ENCODE results near the gene CMC2.

The CMC2 gene

DNA sequence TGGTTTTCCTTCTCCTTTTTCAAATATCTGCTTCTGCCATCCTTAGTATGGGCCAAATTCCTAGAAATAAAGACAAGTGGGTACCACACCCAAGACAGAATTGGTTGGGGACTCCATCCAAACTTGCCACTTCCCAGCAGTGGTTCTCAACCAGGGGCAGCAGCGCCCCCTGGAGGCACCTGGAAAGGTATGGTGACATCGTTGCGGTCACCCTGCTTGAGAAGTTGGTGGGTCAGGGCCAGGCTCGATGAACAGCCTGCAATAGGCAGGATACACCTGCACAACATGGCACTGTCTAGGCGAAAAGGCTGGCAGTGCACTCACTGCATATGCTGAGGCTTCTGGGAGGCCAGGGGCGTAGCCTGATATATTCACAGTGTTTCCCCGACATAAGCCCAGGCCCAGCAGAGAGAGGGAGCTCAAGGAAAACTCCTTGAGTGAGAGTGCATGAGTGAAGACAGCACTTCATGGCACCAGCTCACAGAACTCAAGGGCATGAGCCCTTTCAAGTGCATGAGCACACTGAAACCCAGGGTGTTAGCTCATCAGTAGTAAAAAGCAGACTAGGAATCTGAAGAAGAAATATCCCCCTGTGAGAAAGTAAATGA is 57.7 kb downstream of the CMC2 start:
- Mint-ChIP-seq H3K9me3 (peaks cover 10% of the 10 kb centered on the region), H3K27ac (no peak overlapping the region), H3K4me1 (peaks cover 4% of the 10 kb centered on the region), H3K27me3 (ENCODE audit: low read depth, poor library complexity) (peaks cover 26% of the 10 kb centered on the region), H3K4me3 (no peak overlapping the region), H3K36me3 (ENCODE audit: low read depth) (no peaks in the 10 kb centered on the region)
- TF ChIP-seq, protein P1, sequence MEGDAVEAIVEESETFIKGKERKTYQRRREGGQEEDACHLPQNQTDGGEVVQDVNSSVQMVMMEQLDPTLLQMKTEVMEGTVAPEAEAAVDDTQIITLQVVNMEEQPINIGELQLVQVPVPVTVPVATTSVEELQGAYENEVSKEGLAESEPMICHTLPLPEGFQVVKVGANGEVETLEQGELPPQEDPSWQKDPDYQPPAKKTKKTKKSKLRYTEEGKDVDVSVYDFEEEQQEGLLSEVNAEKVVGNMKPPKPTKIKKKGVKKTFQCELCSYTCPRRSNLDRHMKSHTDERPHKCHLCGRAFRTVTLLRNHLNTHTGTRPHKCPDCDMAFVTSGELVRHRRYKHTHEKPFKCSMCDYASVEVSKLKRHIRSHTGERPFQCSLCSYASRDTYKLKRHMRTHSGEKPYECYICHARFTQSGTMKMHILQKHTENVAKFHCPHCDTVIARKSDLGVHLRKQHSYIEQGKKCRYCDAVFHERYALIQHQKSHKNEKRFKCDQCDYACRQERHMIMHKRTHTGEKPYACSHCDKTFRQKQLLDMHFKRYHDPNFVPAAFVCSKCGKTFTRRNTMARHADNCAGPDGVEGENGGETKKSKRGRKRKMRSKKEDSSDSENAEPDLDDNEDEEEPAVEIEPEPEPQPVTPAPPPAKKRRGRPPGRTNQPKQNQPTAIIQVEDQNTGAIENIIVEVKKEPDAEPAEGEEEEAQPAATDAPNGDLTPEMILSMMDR (IDR thresholded peaks at IDR 0.05) = peak; percentile 63
- peak; percentile 66 for DNase-seq

DNA sequence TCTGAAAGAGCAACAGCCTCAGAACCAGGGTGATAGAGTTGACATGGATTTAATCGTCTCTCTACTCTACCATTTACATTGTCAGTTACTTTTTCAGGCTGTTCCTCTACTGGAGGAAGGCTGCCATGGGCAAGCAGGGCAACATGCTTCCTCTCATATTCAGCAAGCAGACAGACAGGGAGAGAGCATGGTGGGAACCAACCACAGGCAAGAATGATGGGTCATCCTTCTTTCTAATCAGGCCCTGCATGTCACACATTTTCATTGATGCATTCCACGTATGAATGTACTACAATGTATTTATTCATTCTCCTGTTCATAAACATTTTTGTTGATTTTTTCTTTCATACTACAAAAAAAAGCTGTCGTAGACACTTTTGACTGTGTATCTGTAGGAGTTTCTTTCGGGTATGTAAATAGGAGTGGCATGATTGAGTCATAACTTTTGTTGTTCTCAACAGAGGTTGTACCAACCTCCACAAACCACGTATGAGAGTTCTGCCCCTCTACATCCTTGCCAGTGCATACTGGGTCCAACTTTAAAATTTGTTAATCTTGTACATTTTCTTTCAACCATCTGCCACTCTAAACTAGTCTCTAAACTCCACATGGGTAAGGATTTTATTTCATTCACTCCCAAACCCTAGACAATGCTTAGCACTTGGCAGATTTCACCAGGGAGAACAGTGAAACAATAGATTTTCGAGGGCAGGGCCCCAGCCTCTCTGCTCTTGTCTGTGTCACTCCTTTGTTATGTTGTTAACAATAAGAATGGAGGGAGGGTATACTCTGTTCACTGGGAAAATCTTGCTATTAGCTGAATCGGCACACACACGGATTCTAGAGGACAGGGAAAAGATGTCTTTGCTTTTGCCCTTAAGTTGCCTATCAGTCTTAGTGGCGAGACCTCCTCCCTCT is 58.7 kb downstream of the CMC2 start:
- Mint-ChIP-seq H3K4me3 (no peak overlapping the region), H3K36me3 (ENCODE audit: low read depth) (no peaks in the 10 kb centered on the region), H3K27ac (no peak overlapping the region), H3K27me3 (ENCODE audit: low read depth, poor library complexity) (peaks cover 25% of the 10 kb centered on the region), H3K9me3 (peaks cover 10% of the 10 kb centered on the region), H3K4me1 (peaks cover 4% of the 10 kb centered on the region)
- no peak for DNase-seq
- TF ChIP-seq, protein P1 (IDR thresholded peaks at IDR 0.05) = no peak

DNA sequence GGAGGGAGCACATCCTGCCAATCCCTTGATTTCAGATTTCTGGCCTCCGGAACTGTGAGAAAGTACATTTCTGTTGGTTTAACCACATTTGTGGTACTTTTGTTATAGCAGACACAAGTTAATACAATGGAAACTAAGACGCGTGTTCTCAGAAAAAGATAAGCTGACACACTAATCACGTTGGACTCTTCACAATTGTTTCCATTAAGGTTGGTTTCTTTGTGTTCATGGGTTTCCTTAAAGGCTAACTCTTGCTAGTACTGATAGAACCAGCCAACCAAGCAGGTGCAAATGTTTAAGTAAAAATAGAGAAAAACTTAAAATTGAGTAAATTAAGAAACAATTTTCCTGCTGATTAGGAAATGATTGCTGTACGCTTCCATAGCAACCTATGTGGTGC is 59.4 kb downstream of the CMC2 start:
- peaks cover 9% of the 10 kb centered on the region for H3K9me3 Mint-ChIP-seq
- no peak overlapping the region for H3K4me3 Mint-ChIP-seq
- no peaks in the 10 kb centered on the region for H3K36me3 Mint-ChIP-seq (ENCODE audit: low read depth)
- peaks cover 21% of the 10 kb centered on the region for H3K27me3 Mint-ChIP-seq (ENCODE audit: low read depth, poor library complexity)
- TF ChIP-seq, protein P1 (IDR thresholded peaks at IDR 0.05) = no peak
- peaks cover 4% of the 10 kb centered on the region for H3K4me1 Mint-ChIP-seq
- DNase-seq = no peak
- no peak overlapping the region for H3K27ac Mint-ChIP-seq

DNA sequence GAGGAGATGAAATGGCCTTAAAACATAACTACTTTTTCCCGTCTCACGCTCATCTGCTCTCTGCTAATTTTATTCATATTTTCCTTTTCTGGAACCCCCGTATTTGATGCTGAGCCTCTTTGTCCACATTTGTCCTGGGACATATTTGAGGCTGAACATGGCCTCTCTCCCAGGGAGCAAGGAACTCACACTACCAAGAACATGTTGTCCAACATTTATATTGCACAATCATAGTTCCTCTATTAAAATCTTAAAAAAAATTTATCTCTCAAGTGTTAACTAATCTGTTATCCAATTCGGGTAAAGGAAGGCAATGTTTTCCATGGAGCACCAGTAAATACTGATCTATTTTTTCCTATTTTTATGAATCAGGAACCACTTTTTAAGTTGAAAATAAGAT is 60.2 kb downstream of the CMC2 start:
- H3K36me3 Mint-ChIP-seq (ENCODE audit: low read depth) = no peaks in the 10 kb centered on the region
- no peak overlapping the region for H3K4me3 Mint-ChIP-seq

DNA sequence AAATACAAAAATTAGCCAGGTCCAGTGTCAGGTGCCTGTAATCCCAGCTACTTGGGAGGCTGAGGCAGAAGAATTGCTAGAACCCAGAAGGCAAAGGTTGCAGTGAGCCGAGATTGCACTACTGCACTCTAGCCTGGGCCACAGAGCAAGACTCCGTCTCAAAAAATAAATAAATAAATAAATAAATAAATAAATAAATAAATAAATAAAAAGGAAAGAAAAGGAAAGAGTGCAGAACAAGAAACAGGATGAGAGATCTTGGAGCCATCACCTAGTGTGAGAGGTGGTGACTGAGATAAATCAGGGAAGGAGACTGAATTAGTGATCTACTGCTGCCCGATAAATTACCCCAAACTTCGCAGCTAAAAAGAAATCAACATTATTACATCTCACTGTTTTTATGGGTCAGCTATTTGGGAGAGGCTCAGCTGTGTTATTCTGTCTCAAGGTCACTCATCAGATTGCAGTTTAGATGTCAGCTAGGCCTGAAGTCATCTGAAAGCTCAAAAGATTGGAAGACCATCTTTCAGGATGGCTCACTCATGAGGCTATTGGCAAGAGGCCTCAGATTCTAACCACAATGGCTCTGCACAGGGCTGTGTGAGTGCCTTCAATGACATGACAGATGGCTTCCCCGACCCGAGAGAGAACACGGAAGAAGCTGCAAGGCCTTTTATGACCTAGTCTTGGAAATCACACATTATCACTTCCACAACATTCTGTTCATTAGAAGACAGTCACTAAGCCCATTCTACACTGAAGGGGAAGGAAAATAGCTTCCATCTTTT is 66.4 kb downstream of the CMC2 start:
- Mint-ChIP-seq H3K36me3 (ENCODE audit: low read depth) (no peaks in the 10 kb centered on the region), H3K4me3 (no peak overlapping the region), H3K9me3 (peaks cover 11% of the 10 kb centered on the region), H3K27me3 (ENCODE audit: low read depth, poor library complexity) (peaks cover 9% of the 10 kb centered on the region), H3K4me1 (peaks cover 18% of the 10 kb centered on the region), H3K27ac (no peak overlapping the region)
- TF ChIP-seq, protein P1 (IDR thresholded peaks at IDR 0.05) = no peak
- no peak for DNase-seq

More for the DNA sequence above, 60.2 kb downstream of the CMC2 start:
- H3K27me3 Mint-ChIP-seq (ENCODE audit: low read depth, poor library complexity) = peaks cover 20% of the 10 kb centered on the region
- peaks cover 4% of the 10 kb centered on the region for H3K9me3 Mint-ChIP-seq
- peaks cover 4% of the 10 kb centered on the region for H3K4me1 Mint-ChIP-seq
- TF ChIP-seq, protein P1 (IDR thresholded peaks at IDR 0.05) = no peak
- H3K27ac Mint-ChIP-seq = no peak overlapping the region
- no peak for DNase-seq
